NCI-H82 (cell line): ENCODE results near the gene TMTC2.
"Not testable (repeated sequence)": the region's sequence is repeated elsewhere in the genome, so short reads cannot be mapped to it uniquely, and the experiment has no call there.

Experiments
- DNase-seq: peaks from one replicate; lab custom pipeline; 2025; lab: John Stamatoyannopoulos, UW

The TMTC2 gene

GRCh38 chr12:82728710-82729109 is 42.0 kb downstream of the TMTC2 start:
- no peak for DNase-seq

GRCh38 chr12:82730953-82731459 is 44.3 kb downstream of the TMTC2 start:
- no peak for DNase-seq

DNA sequence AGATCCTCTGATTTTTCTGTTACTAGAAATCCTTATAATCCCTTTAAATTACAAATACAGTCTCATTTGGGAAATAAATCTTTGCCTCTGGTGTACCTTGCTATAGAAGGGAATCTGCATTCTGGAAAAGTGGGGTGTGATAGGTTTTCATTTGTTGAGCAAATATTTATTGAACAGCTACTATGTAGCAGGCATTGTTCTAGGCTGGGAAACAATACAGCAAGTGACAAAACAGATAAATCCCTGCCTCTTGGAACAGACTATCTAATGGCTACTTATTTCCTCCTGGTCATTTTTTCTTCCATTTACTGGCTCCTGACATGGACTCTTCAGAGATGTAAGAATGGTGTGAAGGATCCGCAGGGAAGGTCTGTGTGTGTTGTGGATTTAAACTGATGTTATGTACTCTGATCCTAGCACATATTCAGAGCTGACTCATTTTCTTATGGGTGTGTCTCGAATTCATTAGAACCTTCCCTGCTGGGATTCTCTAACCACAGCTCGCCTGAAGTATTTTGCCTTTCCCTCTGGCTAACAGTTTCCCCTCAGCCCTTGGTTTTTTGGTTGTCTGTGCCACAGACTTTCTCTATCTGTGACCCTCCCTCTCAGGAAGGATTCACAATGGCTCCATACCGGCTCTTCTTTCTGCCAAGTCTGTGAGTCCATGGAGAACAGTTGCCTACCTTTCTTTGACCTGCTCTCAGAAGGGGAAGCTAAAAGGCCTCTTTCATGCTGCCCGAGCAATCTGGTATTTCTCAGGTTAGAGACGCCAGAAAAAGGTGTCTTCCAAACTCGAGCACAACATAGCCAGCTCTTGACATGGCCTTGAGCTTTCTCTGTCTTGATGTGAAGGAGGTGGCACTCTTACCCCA is 53.7 kb downstream of the TMTC2 start:
- no peak for DNase-seq

DNA sequence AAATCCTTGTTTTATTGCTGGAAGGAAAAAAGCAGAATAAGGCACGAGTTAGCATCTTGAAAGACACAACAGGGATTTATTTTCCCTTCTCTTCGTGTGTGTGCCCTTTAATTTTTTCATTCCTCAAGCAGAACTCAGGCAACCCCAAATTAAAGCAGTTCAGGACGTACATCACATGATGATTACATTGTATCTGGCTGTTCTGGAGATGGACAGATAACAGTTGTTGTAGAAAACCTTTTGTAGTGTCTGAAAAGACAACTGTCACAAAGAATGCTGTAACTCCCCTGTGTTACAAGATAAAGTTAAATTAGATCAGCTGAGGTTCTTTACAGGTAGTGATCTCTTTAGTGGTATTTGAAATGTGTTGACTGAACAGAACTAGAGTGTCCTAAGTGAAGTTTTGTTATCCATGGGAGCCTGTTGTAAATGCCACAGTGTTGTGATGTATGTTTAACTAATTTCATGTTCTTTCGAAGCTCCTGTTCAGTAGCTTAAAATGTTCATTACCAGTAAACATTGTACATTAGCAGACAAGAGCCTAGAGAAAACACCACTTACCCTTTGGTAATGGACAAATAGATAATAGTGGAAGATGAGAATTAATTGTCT is 58.5 kb downstream of the TMTC2 start:
- DNase-seq, result no peak

- DNase-seq, result no peak
Measured at GRCh38 chr12:82745807-82746206, 59.1 kb downstream of the TMTC2 start.

GRCh38 chr12:82746668-82747067 is 60.0 kb downstream of the TMTC2 start:
- no peak for DNase-seq

- DNase-seq, result no peak
Measured at GRCh38 chr12:82749015-82749414, 62.3 kb downstream of the TMTC2 start.

DNA sequence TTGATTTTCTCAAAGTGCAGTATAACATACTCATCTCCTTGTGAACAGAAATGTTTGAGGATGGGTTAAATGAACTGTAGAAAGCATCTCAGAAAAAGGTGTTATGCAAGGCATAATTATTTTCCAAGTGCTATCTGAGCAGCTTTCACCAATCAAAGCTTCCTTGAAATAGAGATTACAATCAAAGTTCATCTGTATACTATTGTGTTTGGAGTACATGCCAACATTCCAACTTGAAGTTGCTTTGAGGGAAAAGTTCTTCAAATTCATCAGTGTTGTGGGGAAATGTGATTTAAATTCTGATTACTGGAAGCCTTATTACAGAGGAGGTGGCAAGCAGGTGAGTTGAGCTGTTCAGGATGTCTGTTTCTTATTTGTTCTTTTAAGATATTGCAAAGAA is 68.2 kb downstream of the TMTC2 start:
- no peak for DNase-seq

- DNase-seq, result no peak
Measured at GRCh38 chr12:82756303-82756702, 69.6 kb downstream of the TMTC2 start.

DNA sequence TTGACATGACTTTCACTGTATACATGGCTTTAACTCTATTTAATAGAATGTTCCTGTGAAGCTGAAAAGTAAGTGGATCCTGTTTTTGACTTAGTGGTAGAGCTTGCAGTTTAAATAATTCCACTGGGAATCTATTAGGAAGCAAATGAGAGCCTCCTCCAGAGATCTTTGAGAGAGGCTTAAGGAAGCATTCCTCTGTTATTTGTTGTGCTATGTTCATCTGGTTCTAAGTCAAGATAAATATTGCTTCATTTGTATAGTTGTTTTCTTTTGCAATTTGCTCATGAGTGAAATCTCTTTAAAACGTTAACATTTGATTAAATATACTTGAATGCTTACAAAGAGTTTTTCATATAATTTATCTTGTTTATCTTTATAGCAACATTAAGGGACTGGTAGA is 70.4 kb downstream of the TMTC2 start:
- no peak for DNase-seq

DNA sequence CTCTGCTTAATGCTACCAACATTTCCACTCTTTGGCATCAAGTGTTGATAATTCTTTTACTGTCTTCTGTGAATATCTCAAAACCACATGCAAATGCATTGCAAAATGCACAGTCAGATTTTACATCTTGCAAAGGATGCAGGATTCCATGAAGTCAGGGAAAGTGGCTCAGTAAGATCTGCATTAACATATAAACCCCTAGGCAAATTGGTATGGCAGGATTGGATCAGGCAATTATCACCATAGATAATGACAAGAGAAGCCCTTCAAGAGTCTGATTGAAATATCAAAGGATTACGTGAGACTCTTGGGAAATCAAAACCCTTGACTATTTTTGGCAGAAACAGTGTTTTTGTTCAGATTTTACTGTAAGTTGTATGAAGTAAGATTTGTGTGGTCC is 71.0 kb downstream of the TMTC2 start:
- DNase-seq, result no peak

DNA sequence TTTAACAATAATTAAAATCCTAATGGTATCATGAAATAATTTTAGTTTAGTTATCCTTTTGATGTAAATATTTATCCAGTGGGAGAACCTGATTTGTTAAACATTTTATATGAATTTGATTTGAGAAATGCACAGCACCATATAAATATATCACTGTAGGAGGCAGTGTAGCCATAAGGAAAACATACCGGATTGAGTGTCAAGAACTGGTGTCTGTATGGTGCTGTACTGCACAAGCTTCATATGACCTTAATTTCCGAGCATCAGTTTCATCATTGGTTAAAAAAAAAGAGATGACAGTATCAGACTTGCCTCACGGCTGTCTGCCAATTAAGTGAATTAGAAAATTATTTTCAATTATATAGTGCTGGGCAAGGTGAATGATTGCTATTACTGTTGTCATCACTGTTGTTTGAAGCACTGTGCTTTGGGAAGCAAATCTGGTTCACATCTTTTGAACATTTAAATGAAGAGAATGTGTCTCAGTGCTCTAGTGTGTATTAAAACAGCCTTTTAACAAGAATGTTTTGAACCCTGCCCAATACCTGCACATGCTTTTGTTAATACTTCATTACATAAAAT is 72.1 kb downstream of the TMTC2 start:
- DNase-seq, result peak; percentile 15

DNA sequence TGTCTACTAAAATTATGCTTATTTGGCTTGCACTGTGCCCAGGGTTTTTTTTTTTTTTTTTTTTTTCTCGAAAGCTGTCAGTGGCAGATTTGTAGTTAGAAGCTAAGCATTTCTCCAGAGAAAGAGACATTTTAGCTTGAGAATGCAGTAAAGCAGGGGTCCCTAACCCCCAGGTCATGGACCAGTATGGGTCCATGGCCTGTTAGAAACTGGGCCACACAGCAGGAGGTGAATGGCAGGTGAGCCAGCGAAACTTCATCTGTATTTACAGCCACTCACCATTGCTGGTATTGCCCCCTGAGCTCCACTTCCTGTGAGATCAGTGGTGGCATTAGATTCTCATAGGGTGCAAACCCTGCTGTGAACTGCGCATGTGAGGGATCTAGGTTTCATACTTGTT is 73.7 kb downstream of the TMTC2 start:
- DNase-seq, result no peak

DNA sequence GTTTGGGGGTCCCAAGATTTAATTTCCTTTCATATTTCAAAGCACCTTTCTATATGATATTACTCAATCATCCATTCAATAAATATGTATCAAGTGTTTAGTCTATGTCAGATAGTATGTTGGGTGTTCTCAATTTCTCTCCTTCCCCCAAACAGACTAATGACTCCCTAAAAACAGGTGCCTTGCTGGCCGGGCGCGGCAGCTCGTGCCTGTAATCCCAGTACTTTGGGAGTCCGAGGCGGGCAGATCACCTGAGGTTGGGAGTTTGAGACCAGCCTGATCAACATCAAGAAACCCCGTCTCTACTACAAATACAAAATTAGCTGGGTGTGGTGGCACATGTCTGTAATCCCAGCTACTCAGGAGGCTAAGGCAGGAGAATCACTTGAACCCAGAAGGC is 78.5 kb downstream of the TMTC2 start:
- not testable (repeated sequence) for DNase-seq

DNA sequence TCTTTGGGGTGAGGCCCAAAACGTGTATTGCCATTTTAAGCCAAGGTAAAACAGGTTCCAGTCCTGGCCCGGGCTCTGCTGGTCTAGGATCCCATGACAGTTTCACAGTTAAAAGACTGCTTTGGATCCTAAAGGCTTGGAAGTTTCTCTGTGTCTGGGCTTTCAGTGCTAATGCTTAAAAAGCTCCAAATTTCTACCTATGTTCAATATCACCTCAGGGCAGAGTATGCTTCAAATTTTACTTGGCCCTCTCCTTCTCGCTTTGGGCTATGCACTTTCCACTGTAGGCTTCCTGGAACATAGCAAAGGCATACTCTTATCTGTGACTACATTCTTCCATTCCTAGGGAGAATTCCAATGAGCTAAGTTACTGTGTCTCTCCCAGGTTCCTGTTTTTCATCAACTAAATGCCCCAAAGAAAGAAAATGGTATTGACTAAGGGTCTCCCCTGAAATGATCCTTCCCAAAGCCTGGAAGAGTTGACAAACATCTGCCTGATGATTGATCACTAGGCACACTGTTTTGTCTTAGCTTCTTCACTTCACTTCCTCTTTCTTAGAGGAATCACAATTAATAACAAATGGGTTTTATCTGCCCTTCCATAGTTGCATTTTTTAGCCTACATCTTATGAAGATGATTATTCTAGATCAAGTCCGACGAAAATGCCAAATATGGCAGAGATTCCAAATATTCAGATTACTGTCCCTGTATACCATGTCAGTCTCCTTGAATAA is 79.4 kb downstream of the TMTC2 start:
- no peak for DNase-seq

- no peak for DNase-seq
Measured at GRCh38 chr12:82774666-82775065, 88.0 kb downstream of the TMTC2 start.

GRCh38 chr12:82780517-82780916 is 93.8 kb downstream of the TMTC2 start:
- no peak for DNase-seq

DNA sequence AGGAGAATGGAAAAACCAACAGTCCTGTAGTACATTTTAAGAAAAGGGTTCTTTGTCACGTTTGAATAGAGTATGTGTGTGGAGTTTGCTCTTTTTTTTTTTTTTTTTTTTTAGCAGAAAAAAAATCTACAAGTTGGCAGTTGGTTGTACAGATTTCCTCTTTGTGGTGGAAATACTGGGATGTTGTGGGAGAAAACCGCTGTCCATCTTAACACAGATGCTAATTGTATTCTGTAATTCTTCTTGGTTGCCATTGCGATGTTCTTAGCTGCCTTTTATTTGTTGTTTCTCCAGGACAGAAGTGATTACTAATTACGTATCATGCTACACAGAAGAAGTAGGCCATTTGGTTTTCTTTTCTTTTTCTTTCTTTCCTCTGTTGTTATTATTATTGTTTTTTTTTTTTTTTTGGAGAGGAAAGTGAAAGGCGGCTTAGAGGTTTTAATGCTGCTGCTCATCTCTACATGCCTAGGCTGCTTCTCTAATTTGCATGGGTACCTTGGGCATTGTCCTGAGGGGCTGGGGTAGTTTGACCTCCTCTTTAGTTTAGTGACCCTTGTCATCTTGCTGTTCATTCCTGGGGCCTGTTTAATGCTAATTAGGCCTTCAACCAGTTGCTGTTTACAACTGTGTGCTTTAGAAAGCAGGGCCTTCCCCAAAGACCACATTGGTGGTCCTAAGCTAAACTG is 94.7 kb downstream of the TMTC2 start:
- DNase-seq, result no peak

DNA sequence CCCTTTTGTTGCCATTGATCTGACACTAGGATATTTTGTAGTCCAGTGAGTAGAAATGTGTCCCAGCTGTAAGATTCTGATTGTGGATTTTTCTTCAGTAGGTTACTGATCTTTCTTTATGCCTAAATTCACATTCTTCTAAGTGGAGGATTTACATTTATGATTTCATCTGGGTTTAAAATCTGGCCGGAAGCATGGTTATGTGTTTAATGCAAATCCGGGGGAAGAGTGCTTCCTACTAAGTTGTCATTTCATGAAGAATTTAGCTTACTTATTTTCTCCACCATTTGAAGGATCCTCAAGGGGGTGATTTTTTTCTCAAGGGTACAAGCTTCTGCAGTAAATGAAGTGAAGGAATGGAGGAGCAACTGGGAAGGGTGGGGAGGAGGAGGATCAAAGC is 96.7 kb downstream of the TMTC2 start:
- DNase-seq, result no peak

GRCh38 chr12:82787016-82787415 is 100.3 kb downstream of the TMTC2 start:
- no peak for DNase-seq

- DNase-seq, result no peak
Measured at GRCh38 chr12:82788594-82788993, 101.9 kb downstream of the TMTC2 start.

DNA sequence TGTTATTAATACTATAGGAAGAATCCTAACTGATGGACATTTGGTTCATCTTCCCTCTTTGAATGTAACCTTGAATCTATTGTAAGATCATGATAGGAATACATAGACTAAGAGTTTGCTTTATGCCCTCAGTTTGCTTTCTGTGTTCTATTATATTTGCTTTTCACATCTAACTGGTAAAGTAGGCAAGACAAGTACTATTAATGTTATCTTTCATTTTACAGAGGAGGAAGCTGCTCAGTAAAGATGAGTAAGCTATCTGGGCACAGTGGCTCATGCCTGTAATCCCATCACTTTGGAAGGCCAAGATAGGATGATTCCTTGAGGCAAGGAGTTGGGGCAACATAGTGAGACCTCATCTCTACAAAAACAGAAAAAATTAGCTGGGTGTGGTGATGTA is 103.0 kb downstream of the TMTC2 start:
- no peak for DNase-seq
